ENCODE measurements around the gene C11orf98.
"Not testable (repeated sequence)": the region's sequence is repeated elsewhere in the genome, so short reads cannot be mapped to it uniquely, and the experiment has no call there.

C11orf98 gene

DNA sequence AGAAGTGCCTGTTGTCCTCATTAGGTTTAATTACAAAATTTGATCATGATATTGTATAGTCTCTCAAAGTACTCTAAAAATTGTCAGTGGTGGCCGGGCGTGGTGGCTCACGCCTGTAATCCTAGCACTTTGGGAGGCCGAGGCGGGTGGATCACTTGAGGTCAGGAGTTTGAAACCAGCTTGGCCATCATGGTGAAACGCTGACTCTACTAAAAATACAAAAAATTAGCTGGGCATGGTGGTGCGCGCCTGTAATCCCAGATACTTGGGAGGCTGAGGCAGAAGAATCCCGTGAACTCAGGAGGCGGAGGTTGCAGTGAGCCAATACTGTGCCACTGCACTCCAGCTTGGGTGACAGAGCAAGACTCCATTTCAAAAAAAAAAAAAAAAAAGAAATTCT is 10.4 kb upstream of the C11orf98 start:
- H3K36me3 Mint-ChIP-seq (ENCODE audit: low read depth): peaks cover 29% of the 10 kb centered on the region
- H3K27me3 Mint-ChIP-seq (ENCODE audit: low read depth); H3K9me3 Mint-ChIP-seq; H3K27ac Mint-ChIP-seq; H3K4me3 Mint-ChIP-seq: not testable (repeated sequence)
- H3K4me1 Mint-ChIP-seq (ENCODE audit: low read depth): peaks cover 32% of the 10 kb centered on the region

DNA sequence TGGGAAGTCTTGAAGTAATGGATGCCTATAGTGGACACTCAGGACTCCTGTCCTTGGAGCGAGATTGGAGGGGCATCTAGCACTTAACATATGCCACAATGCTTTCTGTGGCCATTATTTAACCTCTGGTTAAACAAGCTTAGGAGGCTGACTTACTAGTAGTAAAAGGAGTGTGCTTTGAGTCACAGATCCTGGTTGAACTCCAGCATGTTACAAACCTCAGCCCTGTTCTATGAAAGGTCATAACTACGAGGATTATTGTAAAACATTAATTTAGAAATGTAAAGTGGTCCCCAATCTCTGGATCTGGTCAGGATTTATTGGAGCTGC is 8.2 kb upstream of the C11orf98 start:
- H3K4me3 Mint-ChIP-seq: peak overlapping the region; percentile 91
- no peaks in the 10 kb centered on the region for H3K9me3 Mint-ChIP-seq
- H3K4me1 Mint-ChIP-seq (ENCODE audit: low read depth): peaks cover 37% of the 10 kb centered on the region
- H3K36me3 Mint-ChIP-seq (ENCODE audit: low read depth): peaks cover 30% of the 10 kb centered on the region
- H3K27ac Mint-ChIP-seq: peak overlapping the region; percentile 69
- H3K27me3 Mint-ChIP-seq (ENCODE audit: low read depth): no peaks in the 10 kb centered on the region

DNA sequence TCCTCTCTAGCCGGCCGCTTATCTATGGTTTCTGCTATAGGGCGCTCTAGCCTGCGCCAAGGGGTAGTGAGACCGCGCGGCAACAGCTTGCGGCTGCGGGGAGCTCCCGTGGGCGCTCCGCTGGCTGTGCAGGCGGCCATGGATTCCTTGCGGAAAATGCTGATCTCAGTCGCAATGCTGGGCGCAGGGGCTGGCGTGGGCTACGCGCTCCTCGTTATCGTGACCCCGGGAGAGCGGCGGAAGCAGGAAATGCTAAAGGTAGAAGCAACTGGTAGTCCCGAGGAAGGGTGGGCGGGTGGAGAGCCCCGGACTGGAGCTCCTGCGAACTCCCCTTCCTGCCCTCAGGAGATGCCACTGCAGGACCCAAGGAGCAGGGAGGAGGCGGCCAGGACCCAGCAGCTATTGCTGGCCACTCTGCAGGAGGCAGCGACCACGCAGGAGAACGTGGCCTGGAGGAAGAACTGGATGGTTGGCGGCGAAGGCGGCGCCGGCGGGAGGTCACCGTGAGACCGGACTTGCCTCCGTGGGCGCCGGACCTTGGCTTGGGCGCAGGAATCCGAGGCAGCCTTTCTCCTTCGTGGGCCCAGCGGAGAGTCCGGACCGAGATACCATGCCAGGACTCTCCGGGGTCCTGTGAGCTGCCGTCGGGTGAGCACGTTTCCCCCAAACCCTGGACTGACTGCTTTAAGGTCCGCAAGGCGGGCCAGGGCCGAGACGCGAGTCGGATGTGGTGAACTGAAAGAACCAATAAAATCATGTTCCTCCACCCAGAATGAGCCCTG is 6.8 kb upstream of the C11orf98 start, which contains the start of the genes LBHD1 and UQCC3:
Gene LBHD1 (minus strand): TSS at position 660 of the 782 bp plus-strand sequence. CDS start 2,236 bp downstream, outside the sequence.
Gene UQCC3 (plus strand): TSS at position 66 of the 782 bp plus-strand sequence. CDS start 73 bp downstream, at position 139.
- Mint-ChIP-seq H3K36me3 (ENCODE audit: low read depth) (peaks cover 23% of the 10 kb centered on the region), H3K9me3 (no peaks in the 10 kb centered on the region), H3K27ac (peak within 1 kb of the TSS; percentile 91), H3K4me1 (ENCODE audit: low read depth) (peaks cover 28% of the 10 kb centered on the region), H3K4me3 (peak within 1 kb of the TSS; percentile 91), H3K27me3 (ENCODE audit: low read depth) (no peaks in the 10 kb centered on the region)

DNA sequence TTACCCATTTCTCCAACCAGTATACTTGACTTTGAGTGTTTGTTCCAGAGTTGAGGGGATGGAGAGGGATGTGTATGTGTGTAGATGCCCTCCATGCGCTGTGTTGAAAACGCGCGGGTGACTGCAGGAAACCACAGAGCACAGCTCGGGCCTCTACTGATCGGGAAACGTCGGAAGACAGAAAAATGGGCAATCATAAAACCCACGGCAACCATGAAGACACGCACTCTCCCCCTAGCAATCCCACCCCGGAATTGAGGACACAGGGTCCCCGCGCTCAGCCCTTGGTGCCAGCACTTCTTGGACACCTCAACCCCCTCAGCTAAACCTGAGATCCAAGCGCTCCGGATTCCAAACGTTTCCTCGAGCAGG is 6.2 kb upstream of the C11orf98 start:
- Mint-ChIP-seq H3K4me3 (peak overlapping the region; percentile 91), H3K27me3 (ENCODE audit: low read depth) (no peaks in the 10 kb centered on the region), H3K36me3 (ENCODE audit: low read depth) (peaks cover 22% of the 10 kb centered on the region), H3K27ac (peak overlapping the region; percentile 91), H3K9me3 (no peaks in the 10 kb centered on the region), H3K4me1 (ENCODE audit: low read depth) (peaks cover 31% of the 10 kb centered on the region)

DNA sequence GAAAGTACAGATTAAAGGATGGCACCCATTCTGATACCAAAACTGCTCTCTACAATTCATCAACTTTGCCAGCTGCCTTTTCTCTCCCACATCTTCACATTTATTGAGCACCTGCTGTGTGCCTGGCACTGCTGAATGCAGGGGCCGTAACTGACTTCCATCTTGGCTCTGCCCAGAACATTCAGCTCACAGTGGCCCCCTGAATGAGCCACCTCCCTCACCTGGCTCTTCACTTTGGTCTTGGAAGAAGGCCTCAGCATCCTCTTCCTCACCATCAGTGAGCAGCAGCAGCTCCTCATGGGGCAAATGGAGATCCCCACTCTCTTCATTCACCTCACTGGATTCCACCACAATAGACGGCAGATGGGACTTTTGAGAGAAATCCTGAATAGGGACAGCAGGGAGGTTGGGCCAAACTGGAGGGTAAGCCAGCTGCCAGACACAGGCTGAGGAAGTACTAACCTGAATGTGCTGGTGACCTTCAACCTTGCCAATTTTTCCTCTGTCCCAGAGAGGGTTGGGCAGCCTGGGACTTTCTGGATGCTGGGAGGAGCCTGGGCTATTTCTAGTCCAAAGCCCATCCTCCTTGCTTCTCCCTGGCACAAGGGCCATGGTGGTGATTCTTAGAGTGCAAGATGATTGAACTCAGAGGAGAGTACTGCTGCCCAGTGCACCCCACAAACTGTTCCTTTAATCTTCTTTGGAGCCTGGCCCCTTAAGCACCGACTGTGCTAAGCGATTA is 4.6 kb upstream of the C11orf98 start:
- Mint-ChIP-seq H3K36me3 (ENCODE audit: low read depth) (peaks cover 24% of the 10 kb centered on the region), H3K27ac (peak overlapping the region; percentile 84), H3K9me3 (no peaks in the 10 kb centered on the region), H3K4me1 (ENCODE audit: low read depth) (peaks cover 27% of the 10 kb centered on the region), H3K4me3 (peak overlapping the region; percentile 51), H3K27me3 (ENCODE audit: low read depth) (no peaks in the 10 kb centered on the region)

DNA sequence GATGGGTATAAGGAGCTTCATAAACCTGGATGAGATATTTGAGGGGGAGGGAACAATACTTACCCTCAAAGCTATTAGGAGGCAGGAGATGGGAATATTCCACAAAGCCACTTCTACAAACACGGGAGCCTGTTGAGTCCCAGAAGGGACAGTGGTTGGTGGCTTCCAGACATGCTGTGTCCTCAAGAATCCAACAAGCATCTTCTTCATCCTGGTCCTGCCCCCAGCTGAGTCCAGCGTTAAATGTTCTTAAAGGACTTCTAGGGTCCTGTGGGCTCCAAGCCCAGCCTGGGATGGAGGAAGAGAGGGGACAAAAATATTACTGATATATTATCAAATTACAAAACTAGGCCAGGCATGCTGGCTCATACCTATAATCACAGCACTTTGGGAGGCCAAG is 2.5 kb upstream of the C11orf98 start:
- Mint-ChIP-seq H3K27me3 (ENCODE audit: low read depth) (no peaks in the 10 kb centered on the region), H3K36me3 (ENCODE audit: low read depth) (peaks cover 31% of the 10 kb centered on the region), H3K9me3 (no peaks in the 10 kb centered on the region), H3K4me3 (peak overlapping the region; percentile 96), H3K27ac (no peak overlapping the region), H3K4me1 (ENCODE audit: low read depth) (peaks cover 27% of the 10 kb centered on the region)

DNA sequence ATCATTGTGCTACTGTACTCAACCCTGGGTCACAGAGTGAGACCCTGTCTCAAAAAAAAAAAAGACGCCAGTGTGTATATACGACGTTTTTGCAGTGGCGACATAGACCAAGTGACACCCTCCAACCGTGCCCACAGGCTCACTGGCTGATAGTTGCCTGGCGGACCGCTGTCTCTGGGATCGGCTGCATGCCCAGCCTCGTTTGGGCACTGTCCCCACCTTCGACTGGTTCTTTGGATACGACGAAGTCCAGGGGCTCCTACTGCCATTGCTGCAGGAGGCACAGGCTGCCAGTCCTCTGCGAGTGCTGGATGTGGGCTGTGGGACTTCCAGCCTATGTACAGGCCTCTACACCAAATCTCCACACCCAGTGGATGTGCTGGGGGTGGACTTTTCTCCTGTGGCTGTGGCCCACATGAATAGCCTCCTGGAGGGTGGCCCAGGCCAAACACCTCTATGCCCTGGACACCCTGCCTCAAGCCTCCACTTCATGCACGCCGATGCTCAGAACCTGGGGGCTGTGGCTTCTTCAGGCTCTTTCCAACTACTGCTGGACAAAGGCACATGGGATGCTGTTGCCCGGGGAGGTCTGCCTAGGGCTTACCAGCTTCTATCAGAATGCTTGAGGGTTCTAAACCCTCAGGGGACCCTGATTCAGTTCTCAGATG is 1.4 kb upstream of the C11orf98 start:
- Mint-ChIP-seq H3K27ac (peak overlapping the region; percentile 88), H3K4me1 (ENCODE audit: low read depth) (peaks cover 25% of the 10 kb centered on the region), H3K27me3 (ENCODE audit: low read depth) (no peaks in the 10 kb centered on the region), H3K4me3 (peak overlapping the region; percentile 96), H3K9me3 (no peaks in the 10 kb centered on the region), H3K36me3 (ENCODE audit: low read depth) (peaks cover 25% of the 10 kb centered on the region)

DNA sequence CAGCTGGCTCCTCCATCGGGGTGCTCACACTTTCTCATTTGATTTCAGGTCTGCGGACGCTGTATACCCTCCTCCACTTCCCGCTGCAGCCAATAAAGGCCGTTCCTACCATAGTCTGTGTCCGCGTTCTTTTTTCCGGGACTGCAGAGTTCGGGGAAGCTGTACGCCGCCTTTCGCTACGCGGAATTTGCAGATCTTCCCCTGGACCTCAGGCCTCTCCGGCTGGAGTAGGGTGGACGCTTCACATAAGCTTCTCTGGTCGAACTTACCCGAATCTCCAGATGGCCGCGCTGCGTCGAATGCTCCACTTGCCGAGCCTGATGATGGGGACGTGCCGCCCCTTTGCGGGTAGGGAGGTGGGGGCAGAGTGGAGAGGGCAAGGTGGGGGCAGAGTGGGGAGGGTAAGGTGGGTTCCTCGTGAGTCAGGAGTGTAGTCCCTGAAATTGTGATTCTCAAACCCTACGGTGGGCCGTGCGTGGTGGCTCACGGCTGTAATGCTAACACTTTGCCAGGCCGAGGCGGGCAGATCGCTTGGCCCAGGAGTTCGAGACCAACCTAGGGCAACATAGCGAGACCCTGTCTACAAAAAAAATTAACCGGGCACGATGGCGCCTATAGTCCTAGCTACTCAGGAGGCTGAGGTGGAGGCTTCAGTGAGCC is 719 bp upstream of the C11orf98 start:
- Mint-ChIP-seq H3K27me3 (ENCODE audit: low read depth) (no peaks in the 10 kb centered on the region), H3K4me1 (ENCODE audit: low read depth) (peaks cover 25% of the 10 kb centered on the region), H3K36me3 (ENCODE audit: low read depth) (peaks cover 24% of the 10 kb centered on the region), H3K4me3 (peak overlapping the region; percentile 96), H3K27ac (peak overlapping the region; percentile 88), H3K9me3 (no peaks in the 10 kb centered on the region)

DNA sequence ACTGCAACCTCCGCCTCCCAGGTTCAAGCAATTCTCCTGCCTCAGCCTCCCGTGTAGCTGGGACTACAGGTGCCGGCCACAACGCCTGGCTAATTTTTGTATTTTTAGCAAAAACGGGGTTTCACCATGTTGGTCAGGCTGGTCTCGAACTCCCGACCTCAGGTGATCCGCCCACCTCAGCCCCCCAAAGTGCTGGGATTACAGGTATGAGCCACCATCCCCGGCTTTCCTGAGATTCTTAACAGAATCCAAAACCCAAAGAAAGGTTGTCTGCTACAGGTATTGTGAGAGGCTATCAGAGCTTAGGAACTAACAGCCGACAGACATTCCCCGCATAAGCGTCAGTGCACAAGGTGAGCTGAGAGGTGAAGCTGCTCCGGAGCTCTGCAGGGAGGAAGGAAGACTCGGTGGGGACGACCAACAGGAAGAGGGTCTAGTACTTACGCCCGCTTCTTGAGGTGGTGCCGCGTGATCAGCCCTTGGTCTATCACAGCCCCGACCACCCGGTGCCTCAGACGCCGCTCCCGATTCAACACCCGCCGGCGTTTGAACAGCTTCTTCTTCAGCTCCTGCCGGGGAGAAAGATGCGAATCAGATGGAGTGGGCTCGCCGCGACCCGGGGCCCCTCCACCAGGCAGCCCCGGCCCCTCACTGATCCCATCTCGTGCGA is 470 bp downstream of the C11orf98 start:
- Mint-ChIP-seq H3K4me3 (peak overlapping the region; percentile 96), H3K27me3 (ENCODE audit: low read depth) (no peaks in the 10 kb centered on the region), H3K4me1 (ENCODE audit: low read depth) (peaks cover 18% of the 10 kb centered on the region), H3K9me3 (no peaks in the 10 kb centered on the region), H3K36me3 (ENCODE audit: low read depth) (peaks cover 24% of the 10 kb centered on the region), H3K27ac (peak overlapping the region; percentile 88)

DNA sequence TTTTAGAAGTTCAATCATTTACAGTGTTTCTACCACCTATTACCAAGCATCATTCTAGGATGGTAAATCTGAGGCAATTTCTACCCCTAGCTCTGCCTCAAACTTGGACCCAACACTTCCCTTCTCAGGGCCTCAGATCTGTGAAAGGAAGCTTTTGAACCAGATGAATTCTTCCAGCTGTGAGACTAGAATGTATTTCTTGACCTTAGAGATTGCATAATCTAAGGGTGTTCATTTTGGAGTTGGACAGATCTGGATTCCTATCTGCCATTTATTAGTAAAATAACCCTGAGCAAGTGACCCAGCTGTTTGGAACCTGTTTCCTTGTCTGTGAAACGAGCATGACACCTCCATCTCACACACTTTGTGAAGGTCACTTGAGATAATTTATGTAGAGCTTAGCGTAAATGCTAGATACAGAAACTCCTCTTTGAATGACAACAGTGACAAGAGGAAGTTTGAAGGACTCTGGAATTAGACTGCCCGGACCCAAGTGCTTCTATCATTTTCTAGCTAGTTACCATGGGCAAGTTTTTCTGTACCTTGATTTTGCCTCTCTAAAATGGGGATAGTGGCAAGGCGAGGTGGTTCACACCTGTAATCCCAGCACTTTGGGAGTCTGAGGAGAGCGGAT is 8.1 kb downstream of the C11orf98 start:
- no peak overlapping the region for H3K27ac Mint-ChIP-seq

DNA sequence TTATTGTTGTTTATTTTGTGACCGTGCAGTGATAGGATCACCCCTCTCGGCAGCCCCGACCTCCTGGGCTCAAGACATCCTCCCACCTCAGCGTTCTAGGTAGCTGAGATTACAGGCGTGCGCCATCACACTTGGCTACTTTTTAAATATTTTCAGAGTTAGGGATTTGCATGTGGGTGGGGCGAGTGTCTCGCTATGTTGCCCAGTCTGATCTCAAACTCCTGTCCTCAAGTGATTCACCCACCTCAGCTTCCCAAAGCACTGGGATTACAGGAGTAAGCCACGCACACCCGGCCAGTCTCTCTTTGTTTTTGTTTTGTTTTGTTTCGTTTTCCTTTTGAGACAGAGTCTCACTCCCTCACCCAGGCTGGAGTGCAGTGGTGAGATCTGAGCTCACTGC is 10.7 kb downstream of the C11orf98 start:
- Mint-ChIP-seq H3K36me3 (ENCODE audit: low read depth) (peaks cover 9% of the 10 kb centered on the region), H3K27ac (peak overlapping the region; percentile 72), H3K4me3 (peak overlapping the region; percentile 45), H3K9me3 (no peaks in the 10 kb centered on the region), H3K27me3 (ENCODE audit: low read depth) (no peaks in the 10 kb centered on the region), H3K4me1 (ENCODE audit: low read depth) (peaks cover 24% of the 10 kb centered on the region)

More for the DNA sequence above, 8.1 kb downstream of the C11orf98 start:
- Mint-ChIP-seq H3K4me3 (no peak overlapping the region), H3K27me3 (ENCODE audit: low read depth) (no peaks in the 10 kb centered on the region), H3K9me3 (no peaks in the 10 kb centered on the region), H3K36me3 (ENCODE audit: low read depth) (peaks cover 4% of the 10 kb centered on the region), H3K4me1 (ENCODE audit: low read depth) (peaks cover 21% of the 10 kb centered on the region)

DNA sequence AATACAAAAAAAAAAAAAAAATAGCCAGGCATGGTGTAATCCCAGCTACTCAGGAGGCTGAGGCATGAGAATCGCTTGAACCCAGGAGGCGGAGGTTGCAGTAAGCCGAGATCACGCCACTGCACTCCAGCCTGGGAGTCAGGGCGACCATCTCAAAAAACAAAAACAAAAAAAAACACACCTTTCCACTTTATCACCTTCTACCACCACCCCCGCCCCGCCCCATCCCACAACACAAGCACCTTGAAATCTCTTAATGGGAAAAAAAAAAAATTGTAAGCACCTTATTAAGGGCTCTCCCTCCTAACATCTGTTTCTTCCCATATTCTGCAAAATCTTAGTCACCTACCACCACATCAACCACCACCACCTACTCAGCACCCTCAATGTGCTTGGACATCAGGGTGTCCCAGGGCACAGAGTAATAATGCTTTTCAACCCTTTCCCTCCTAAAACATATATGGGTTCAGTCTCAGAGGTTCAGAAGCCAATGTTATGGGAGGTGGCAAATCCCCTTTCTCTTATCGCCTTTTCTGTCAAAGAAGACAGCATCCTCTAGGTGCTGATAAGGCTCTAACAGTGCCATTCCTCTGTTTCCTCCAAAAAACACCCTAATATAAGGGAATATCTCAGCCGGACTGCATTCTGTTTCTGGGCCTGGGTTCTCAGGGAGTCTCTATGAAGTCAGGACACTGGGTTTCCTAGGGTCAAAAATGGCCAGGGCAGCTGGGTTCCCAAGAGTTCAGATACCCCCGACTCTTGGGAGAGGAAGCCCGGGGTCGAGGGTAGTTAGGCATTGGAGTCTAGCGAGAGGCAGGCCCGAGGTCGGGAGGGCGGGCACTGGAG is 12.6 kb downstream of the C11orf98 start:
- peak overlapping the region; percentile 88 for H3K27ac Mint-ChIP-seq

DNA sequence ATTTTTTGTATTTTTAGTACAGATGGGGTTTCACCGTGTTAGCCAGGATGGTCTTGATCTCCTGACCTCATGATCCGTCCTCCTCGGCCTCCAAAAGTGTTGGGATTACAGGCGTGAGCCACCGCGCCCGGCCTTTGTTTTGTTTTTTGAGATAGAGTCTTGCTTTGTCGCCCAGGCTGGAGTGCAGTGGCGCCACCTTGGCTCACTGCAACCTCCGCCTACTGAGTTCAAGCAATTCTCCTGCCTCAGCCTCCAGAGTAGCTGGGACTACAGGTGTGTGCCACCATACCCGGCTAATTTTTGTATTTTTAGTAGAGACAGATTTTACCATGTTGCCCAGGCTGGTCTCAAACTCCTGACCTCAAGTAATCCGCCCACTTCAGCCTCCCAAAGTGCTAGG is 14.7 kb downstream of the C11orf98 start:
- Mint-ChIP-seq H3K4me1 (ENCODE audit: low read depth) (peaks cover 31% of the 10 kb centered on the region), H3K36me3 (ENCODE audit: low read depth) (peaks cover 19% of the 10 kb centered on the region)
- H3K4me3 Mint-ChIP-seq; H3K9me3 Mint-ChIP-seq; H3K27ac Mint-ChIP-seq; H3K27me3 Mint-ChIP-seq (ENCODE audit: low read depth): not testable (repeated sequence)

More for the DNA sequence above, 12.6 kb downstream of the C11orf98 start:
- H3K36me3 Mint-ChIP-seq (ENCODE audit: low read depth): peaks cover 13% of the 10 kb centered on the region
- no peaks in the 10 kb centered on the region for H3K9me3 Mint-ChIP-seq
- peak overlapping the region; percentile 91 for H3K4me3 Mint-ChIP-seq
- H3K4me1 Mint-ChIP-seq (ENCODE audit: low read depth): peaks cover 24% of the 10 kb centered on the region
- no peaks in the 10 kb centered on the region for H3K27me3 Mint-ChIP-seq (ENCODE audit: low read depth)
